Stomach (tissue), 9 donors: ENCODE measurements around the gene BPIFA1. TPM values are rescaled to one million over a fixed set of nuclear protein-coding genes. Genes with fewer than 3 reads are reported as not detected.

Experiments used
- DNase-seq, 2 donors: peaks; one replicate each; pipeline versions ENCODE4 v3.0.0 to v3.0.0-alpha.2; 2013 to 2019
- H3K27ac ChIP-seq, 5 donors: fragments of 200-600 bp in 4 of 5; sonication (generic) in 4 of 5; one replicate each; pipeline ENCODE4 v1.5.1; 2013 to 2019; ENCODE audit warnings: mild to moderate bottlenecking in 1 of 5, moderate library complexity in 1 of 5
- H3K27me3 ChIP-seq, 3 donors: fragments of 200-600 bp; sonication (generic); one replicate each; pipeline ENCODE4 v1.5.1; 2017 to 2019; ENCODE audit warnings: mixed run types in 1 of 3
- H3K36me3 ChIP-seq, 4 donors: fragments of 200-600 bp; sonication (generic); 1 replicate in 3 of 4; 2 replicates in 1 of 4; pipeline ENCODE4 v1.5.1; 2016 to 2019
- H3K4me1 ChIP-seq, 4 donors: fragments of 200-600 bp; sonication (generic); one replicate each; pipeline ENCODE4 v1.5.1; 2016 to 2019
- H3K4me3 ChIP-seq, 4 donors: fragments of 200-600 bp; sonication (generic) in 3 of 4; one replicate each; pipeline ENCODE4 v1.5.1; 2016 to 2019; ENCODE audit warnings: mild to moderate bottlenecking in 1 of 4
- H3K9me3 ChIP-seq, 4 donors: fragments of 200-600 bp; sonication (generic); one replicate each; pipeline ENCODE4 v1.5.1; 2016 to 2019
- CTCF ChIP-seq, 7 experiments: fragments of 450-650 bp in 4 of 7; fragments of 200-600 bp in 3 of 7; sonication (generic) in 3 of 7; IDR thresholded peaks; one replicate each; pipeline ENCODE4 v1.5.1; 2016 to 2019; ENCODE audit warnings: antibody characterized with exemption in 7 of 7, control low read depth in 2 of 7, mild to moderate bottlenecking in 1 of 7
- EP300 ChIP-seq: sonication (generic); formaldehyde crosslinking; IDR thresholded peaks from one replicate; pipeline ENCODE4 v1.6.1; 2017; ENCODE audit warnings: antibody characterized with exemption
- POLR2A ChIP-seq, 4 donors: fragments of 450-650 bp; IDR thresholded peaks; one replicate each; pipeline ENCODE4 v1.6.1; 2016; ENCODE audit warnings: antibody characterized with exemption in 4 of 4, control low read depth in 2 of 4, mild to moderate bottlenecking in 1 of 4, moderate library complexity in 1 of 4
- POLR2AphosphoS5 ChIP-seq, 3 donors: sonication (generic); formaldehyde crosslinking; IDR thresholded peaks; one replicate each; pipeline ENCODE4 v1.6.1; 2016; ENCODE audit warnings: antibody characterized with exemption in 3 of 3
- WGBS, 5 donors: extraction: QIAGEN DNeasy Blood & Tissue Kit in 3 of 5; methylation state at CpG; one replicate each; pipeline versions ENCODE4 v1.1.5 to v1.1.7; 2013 to 2018; 5-methylcytosine and 5-hydroxymethylcytosine counted together
- intact Hi-C: fragments of 100-400 bp; cut with DNase I; formaldehyde crosslinking; loops from one replicate; pipeline ENCODE4 v1.15.1; 2023; ENCODE audit warnings: low total_unique reads
- polyA plus RNA-seq, 3 donors: library from polyadenylated mRNA; stranded (reverse); fragments of 200-250 nt; gene quantifications; one replicate each; pipeline ENCODE4 v1.2.3, GENCODE V29; 2013
- total RNA-seq, 5 donors: library from RNA; depleted of rRNA; stranded (reverse); fragments of >200 nt; gene quantifications; one replicate each; pipeline versions ENCODE4 v1.1.0 to v1.2.3, GENCODE V29; 2014 to 2016
- donor health status: healthy with polysubstance abuse.
- donor health status: Bipolar disorder and iron deficiency.
- donor health status: healthy.

BPIFA1 gene
- total and polyA plus RNA-seq, 8 donors, result 0.72 TPM; not detected in 7

- Histone ChIP-seq H3K27me3 (peaks cover 0 to 34% (median 0%) of the 10 kb centered on the region in 3 donors), H3K27ac (no peak overlapping the region), H3K36me3 (no peaks in the 10 kb centered on the region), H3K4me3 (no peak overlapping the region), H3K4me1 (peaks cover 0 to 4% (median 0%) of the 10 kb centered on the region in 4 donors), H3K9me3 (no peaks in the 10 kb centered on the region)
- WGBS, 5 donors, result 4 to 12% (median 6%) methylated on average over 13 of the region's 13 CpGs
- DNase-seq, result peak; percentile 78 to 90
- TF ChIP-seq POLR2A (IDR thresholded peaks at IDR 0.05), result no peak
- peak in 1 of 3 donors; percentile 69 for TF ChIP-seq POLR2AphosphoS5 (IDR thresholded peaks at IDR 0.05)
- intact Hi-C loops, result loop anchor here (10.0 kb wide), 2 partner anchors 115 to 305 kb away; no protein-coding TSS in a partner anchor
These were observed 26.0 kb upstream of the BPIFA1 start for GRCh38 chr20:33209789-33210188.

DNA sequence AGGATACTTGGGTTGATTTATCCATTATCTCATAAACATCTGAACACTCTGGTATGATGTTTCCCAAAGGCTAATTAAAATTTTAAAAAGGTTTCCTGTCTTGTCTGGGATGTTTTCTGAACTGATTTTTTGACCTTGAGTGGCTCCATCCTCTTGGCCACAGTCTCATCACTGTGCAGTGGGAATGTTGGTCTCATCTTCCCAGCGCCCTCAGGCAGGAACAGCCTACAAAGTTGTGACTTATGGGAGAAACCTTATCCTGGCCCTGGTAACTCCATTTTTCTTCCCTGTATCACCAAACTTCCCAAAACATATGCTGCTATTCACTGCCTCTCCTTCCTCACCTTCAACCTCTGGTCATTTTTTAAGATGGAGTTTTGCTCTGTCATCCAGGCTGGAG is 25.4 kb upstream of the BPIFA1 start:
- no peaks in the 10 kb centered on the region for H3K36me3 ChIP-seq
- H3K27ac ChIP-seq, result no peak overlapping the region
- no peaks in the 10 kb centered on the region for H3K9me3 ChIP-seq
- no peak overlapping the region for H3K4me3 ChIP-seq
- no peak for TF ChIP-seq POLR2AphosphoS5 (IDR thresholded peaks at IDR 0.05)
- TF ChIP-seq EP300, result no peak
- no peak for TF ChIP-seq CTCF (IDR thresholded peaks at IDR 0.05)
- TF ChIP-seq POLR2A (IDR thresholded peaks at IDR 0.05), result no peak
- 30 to 63% (median 50%) methylated on average over 1 of the region's 1 CpG for WGBS, 5 donors
- DNase-seq, result no peak
- intact Hi-C loops, result loop anchor here (10.0 kb wide), 2 partner anchors 116 to 306 kb away; no protein-coding TSS in a partner anchor
- H3K27me3 ChIP-seq, result peaks cover 0 to 39% (median 0%) of the 10 kb centered on the region in 3 donors
- H3K4me1 ChIP-seq, result peaks cover 0 to 4% (median 0%) of the 10 kb centered on the region in 4 donors

DNA sequence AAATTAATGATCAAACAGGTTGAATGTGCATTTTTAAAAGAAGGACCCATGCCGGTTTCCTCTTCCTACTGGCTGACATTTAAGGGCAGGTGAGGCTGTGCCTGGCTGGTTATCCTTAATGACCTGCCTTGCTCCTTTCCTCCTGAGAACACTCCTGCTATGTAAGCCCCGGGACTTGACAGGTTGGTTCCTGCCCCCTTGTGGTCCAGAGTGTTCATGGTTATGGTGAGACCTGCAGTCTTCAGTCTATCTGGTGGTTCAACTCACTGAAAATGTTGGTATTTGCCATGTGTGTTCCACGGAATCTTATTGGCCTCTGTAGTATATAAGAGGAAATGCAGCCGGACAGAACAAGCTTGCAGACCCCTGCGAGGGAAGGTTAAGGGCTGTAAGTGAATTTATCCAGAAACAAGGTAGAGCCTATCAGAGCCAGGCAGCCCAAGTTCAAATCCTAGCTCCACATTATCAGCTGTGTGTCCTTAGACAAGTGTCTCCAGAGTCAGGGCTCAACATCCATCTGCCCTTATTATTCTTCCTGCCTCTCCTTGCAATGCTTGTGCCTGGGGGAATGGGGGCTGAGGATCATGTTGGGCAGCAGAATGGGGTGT is 23.9 kb upstream of the BPIFA1 start:
- Histone ChIP-seq H3K27ac (no peak overlapping the region), H3K36me3 (no peaks in the 10 kb centered on the region), H3K4me3 (no peak overlapping the region), H3K27me3 (peaks cover 0 to 47% (median 0%) of the 10 kb centered on the region in 3 donors), H3K9me3 (no peaks in the 10 kb centered on the region), H3K4me1 (peaks cover 0 to 4% (median 0%) of the 10 kb centered on the region in 4 donors)
- 7 to 18% (median 13%) methylated on average over 5 of the region's 5 CpGs for WGBS, 5 donors
- peak in 4 of 7 experiments; percentile 7 to 74 (median 44) for TF ChIP-seq CTCF (IDR thresholded peaks at IDR 0.05)
- no peak for TF ChIP-seq POLR2AphosphoS5 (IDR thresholded peaks at IDR 0.05)
- intact Hi-C loops, result loop anchor here (10.0 kb wide), 2 partner anchors 117 to 307 kb away; no protein-coding TSS in a partner anchor
- peak; percentile 82 to 83 for DNase-seq

- whole genome bisulfite sequencing, 5 donors, result 69 to 87% (median 86%) methylated on average over 1 to 2 of the region's 2 CpGs
- no peak for DNase-seq
- TF ChIP-seq CTCF (IDR thresholded peaks at IDR 0.05), result no peak
- TF ChIP-seq POLR2AphosphoS5 (IDR thresholded peaks at IDR 0.05), result no peak
- no peak for TF ChIP-seq POLR2A (IDR thresholded peaks at IDR 0.05)
- no peak for TF ChIP-seq EP300
- Histone ChIP-seq H3K36me3 (no peaks in the 10 kb centered on the region), H3K27ac (no peak within 1 kb of the TSS), H3K9me3 (no peaks in the 10 kb centered on the region), H3K4me1 (no peaks in the 10 kb centered on the region), H3K4me3 (no peak within 1 kb of the TSS), H3K27me3 (peaks cover 0 to 42% (median 0%) of the 10 kb centered on the region in 3 donors)
- intact Hi-C loops, result loop anchor here (10.0 kb wide), 2 partner anchors 122 to 312 kb away; no protein-coding TSS in a partner anchor
These were observed 18.7 kb upstream of the BPIFA1 start, which contains the start of gene BPIFA3 for GRCh38 chr20:33217052-33217451. Gene BPIFA3, plus strand, starts transcription at chr20:33217352. Its CDS starts 185 bp downstream, at chr20:33217537.

DNA sequence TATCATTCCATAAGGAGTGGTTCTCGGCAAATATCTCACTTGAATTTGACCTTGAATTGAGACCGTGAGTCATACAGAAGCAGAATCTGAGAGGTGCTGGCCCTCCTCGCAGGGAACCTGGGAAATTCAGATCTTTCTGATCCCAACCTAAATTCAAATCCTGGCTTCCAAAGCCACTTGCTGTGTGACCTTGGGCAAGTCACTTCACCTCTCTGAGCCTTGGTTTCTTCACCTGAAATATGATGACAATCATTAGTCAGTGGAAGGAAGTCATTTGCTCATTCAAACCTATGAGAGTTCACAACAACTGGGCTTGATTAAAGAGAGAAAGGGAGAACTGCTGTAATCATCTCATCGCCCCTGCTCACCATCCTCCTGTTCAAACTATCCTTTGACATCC is 11.4 kb upstream of the BPIFA1 start:
- DNase-seq, result no peak
- Histone ChIP-seq H3K4me3 (no peak overlapping the region), H3K27me3 (peaks cover 0 to 12% (median 0%) of the 10 kb centered on the region in 3 donors), H3K9me3 (no peaks in the 10 kb centered on the region), H3K36me3 (no peaks in the 10 kb centered on the region), H3K4me1 (no peaks in the 10 kb centered on the region), H3K27ac (no peak overlapping the region)
- TF ChIP-seq CTCF (IDR thresholded peaks at IDR 0.05), result no peak
- no peak for TF ChIP-seq EP300
- TF ChIP-seq POLR2AphosphoS5 (IDR thresholded peaks at IDR 0.05), result no peak
- TF ChIP-seq POLR2A (IDR thresholded peaks at IDR 0.05), result no peak
- WGBS, 5 donors, result 75 to 87% (median 84%) methylated on average over 4 of the region's 4 CpGs
- intact Hi-C loops, result no loop called here
